DOHH2 (cell line): Measurements from ENCODE around the gene ZNF521.

Experiments used
- EZH2phosphoT487 ChIP-seq: fragments of 200-600 bp; sonication (generic); IDR thresholded peaks from 2 replicates; pipeline ENCODE4 v1.6.1; 2017; ENCODE audit warnings: borderline replicate concordance, mild to moderate bottlenecking, antibody characterized with exemption, low read length, moderate library complexity, mixed read lengths
- TF ChIP-seq, protein P1 (sequence below): fragments of 200-600 bp; sonication (generic); IDR thresholded peaks from one replicate; pipeline ENCODE4 v1.5.1; 2014; ENCODE audit warnings: antibody characterized with exemption, mild to moderate bottlenecking, low read depth, low read length; ENCODE audit not compliant: poor library complexity, severe bottlenecking

DNA sequence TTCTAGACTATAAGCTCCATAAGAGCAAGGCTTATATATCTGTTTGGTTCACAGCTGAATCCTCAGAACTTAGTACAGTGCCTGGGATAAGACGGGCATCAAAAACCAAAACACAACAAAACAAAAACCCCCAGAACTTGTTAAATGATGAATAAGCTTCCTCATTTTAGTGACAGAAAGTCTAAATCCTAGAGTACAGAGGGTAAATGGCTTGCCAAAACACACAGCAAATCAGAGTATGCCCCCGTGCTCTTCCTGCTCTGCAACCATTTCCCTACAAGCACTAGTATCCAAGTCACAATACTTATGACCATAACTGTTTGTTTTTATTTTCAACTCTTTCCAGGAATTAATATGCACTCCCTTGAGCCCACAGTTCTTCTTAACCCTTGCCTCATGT is 10.1 kb downstream of the ZNF521 start:
- TF ChIP-seq, protein P1, sequence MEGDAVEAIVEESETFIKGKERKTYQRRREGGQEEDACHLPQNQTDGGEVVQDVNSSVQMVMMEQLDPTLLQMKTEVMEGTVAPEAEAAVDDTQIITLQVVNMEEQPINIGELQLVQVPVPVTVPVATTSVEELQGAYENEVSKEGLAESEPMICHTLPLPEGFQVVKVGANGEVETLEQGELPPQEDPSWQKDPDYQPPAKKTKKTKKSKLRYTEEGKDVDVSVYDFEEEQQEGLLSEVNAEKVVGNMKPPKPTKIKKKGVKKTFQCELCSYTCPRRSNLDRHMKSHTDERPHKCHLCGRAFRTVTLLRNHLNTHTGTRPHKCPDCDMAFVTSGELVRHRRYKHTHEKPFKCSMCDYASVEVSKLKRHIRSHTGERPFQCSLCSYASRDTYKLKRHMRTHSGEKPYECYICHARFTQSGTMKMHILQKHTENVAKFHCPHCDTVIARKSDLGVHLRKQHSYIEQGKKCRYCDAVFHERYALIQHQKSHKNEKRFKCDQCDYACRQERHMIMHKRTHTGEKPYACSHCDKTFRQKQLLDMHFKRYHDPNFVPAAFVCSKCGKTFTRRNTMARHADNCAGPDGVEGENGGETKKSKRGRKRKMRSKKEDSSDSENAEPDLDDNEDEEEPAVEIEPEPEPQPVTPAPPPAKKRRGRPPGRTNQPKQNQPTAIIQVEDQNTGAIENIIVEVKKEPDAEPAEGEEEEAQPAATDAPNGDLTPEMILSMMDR = no peak
- no peak for TF ChIP-seq EZH2phosphoT487
